Measurements from ENCODE around the gene RAPGEF4. TPM values are rescaled to one million over a fixed set of nuclear protein-coding genes. Genes with fewer than 3 reads are reported as not detected.

The RAPGEF4 gene
- total RNA-seq, 2 donors from 2014 or later = 1.4 to 2.2 TPM

GRCh38 chr2:172943539-172943938 lies 207.9 kb downstream of the RAPGEF4 start:
- H3K27me3 Mint-ChIP-seq = peaks cover 23% of the 10 kb centered on the region
- peak; percentile 23 for ATAC-seq (replicated peaks)
- no peaks in the 10 kb centered on the region for H3K36me3 Mint-ChIP-seq (ENCODE audit: low read depth)
- no peaks in the 10 kb centered on the region for H3K4me1 Mint-ChIP-seq
- no peaks in the 10 kb centered on the region for H3K9me3 Mint-ChIP-seq
- H3K27ac Mint-ChIP-seq = no peak overlapping the region
- H3K4me3 Mint-ChIP-seq = no peak overlapping the region

GRCh38 chr2:172944022-172944793 lies 208.6 kb downstream of the RAPGEF4 start:
- no peak overlapping the region for H3K4me3 Mint-ChIP-seq
- peaks cover 23% of the 10 kb centered on the region for H3K27me3 Mint-ChIP-seq
- no peaks in the 10 kb centered on the region for H3K4me1 Mint-ChIP-seq
- ATAC-seq (replicated peaks) = no peak
- no peaks in the 10 kb centered on the region for H3K9me3 Mint-ChIP-seq
- no peak overlapping the region for H3K27ac Mint-ChIP-seq
- H3K36me3 Mint-ChIP-seq (ENCODE audit: low read depth) = no peaks in the 10 kb centered on the region

DNA sequence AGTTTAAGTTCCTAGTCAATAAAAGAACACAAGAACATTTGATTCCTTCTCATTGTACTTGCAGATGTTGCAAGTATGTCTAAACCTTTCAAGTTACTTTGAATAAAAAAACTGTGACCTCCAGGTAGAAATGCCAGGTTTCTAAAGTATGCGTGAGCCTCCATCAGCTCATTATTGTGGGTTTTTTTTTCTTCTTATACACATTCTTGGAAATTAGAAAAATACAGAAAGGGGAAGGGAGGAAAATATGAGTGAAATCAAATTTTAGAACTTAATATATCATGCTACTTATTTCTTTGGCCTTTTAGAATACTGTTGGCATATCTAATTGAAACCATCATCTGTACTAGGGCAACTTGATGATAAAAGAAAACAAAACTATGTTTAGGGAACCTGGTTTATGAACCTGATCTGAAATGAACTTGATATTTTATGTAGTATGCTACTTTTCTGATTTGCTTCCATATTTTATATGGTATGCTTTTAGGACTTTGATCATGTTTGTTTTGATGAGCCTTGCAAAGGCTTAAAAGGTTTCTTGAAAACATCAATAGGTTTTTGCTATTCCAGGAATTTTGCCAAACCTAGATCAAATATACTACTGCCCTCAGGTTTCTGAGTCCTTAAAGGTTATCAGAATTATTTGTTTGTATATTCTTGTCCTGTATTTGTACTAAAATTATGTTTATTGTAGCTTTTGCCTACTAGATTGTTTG lies 209.3 kb downstream of the RAPGEF4 start:
- no peak overlapping the region for H3K27ac Mint-ChIP-seq

DNA sequence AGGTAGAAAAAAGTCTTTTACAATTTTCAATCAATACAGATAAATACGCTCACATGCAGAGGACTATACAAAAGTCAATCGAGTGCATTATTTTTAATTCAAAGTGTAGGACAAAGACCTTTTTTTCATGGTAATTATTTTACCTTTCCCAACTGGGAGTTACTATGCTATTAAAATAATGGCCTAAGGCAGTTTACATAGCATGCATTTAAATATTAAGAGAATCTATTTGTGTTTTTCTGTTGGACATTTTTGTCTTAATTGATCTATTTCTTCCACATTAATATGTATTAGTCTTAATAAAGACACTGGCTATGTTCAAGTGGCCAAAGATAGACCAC lies 209.8 kb downstream of the RAPGEF4 start:
- no peak overlapping the region for H3K4me3 Mint-ChIP-seq
- no peak for ATAC-seq (replicated peaks)
- H3K9me3 Mint-ChIP-seq = no peaks in the 10 kb centered on the region
- H3K27me3 Mint-ChIP-seq = peaks cover 19% of the 10 kb centered on the region
- no peak overlapping the region for H3K27ac Mint-ChIP-seq
- no peaks in the 10 kb centered on the region for H3K36me3 Mint-ChIP-seq (ENCODE audit: low read depth)
- no peaks in the 10 kb centered on the region for H3K4me1 Mint-ChIP-seq

More for the DNA sequence above, 209.3 kb downstream of the RAPGEF4 start:
- Mint-ChIP-seq H3K36me3 (ENCODE audit: low read depth) (no peaks in the 10 kb centered on the region), H3K4me1 (no peaks in the 10 kb centered on the region), H3K27me3 (peaks cover 23% of the 10 kb centered on the region), H3K9me3 (no peaks in the 10 kb centered on the region), H3K4me3 (no peak overlapping the region)
- no peak for ATAC-seq (replicated peaks)

- H3K4me1 Mint-ChIP-seq = no peaks in the 10 kb centered on the region
These were observed 212.0 kb downstream of the RAPGEF4 start for GRCh38 chr2:172947461-172948153.

GRCh38 chr2:172949522-172949921 lies 213.9 kb downstream of the RAPGEF4 start:
- peaks cover 20% of the 10 kb centered on the region for H3K27me3 Mint-ChIP-seq
- H3K27ac Mint-ChIP-seq = no peak overlapping the region
- H3K9me3 Mint-ChIP-seq = no peaks in the 10 kb centered on the region
- H3K4me3 Mint-ChIP-seq = no peak overlapping the region
- no peaks in the 10 kb centered on the region for H3K36me3 Mint-ChIP-seq (ENCODE audit: low read depth)
- ATAC-seq (replicated peaks) = no peak
- H3K4me1 Mint-ChIP-seq = no peaks in the 10 kb centered on the region

More at GRCh38 chr2:172947461-172948153, 212.0 kb downstream of the RAPGEF4 start:
- Mint-ChIP-seq H3K4me3 (no peak overlapping the region), H3K27me3 (peaks cover 25% of the 10 kb centered on the region), H3K27ac (no peak overlapping the region), H3K36me3 (ENCODE audit: low read depth) (no peaks in the 10 kb centered on the region), H3K9me3 (no peaks in the 10 kb centered on the region)
- ATAC-seq (replicated peaks) = no peak

DNA sequence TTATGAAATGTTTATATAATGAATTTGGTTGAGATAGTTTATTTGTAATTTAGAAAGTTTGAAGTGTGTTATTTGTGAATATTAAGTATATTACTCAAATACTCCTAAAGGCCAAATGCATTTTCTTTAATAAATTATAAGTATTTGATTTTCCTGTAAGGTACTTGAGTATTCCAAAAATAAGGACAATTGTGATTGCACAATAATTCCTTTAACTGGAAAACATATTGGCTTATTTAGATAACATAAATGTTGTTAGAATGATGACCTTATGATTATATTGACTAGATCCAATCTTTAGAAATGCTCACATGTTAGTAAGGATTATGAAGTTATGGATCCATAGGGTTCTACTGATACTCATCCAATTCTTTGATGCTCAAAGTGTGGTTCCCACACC lies 214.9 kb downstream of the RAPGEF4 start:
- ATAC-seq (replicated peaks) = no peak
- Mint-ChIP-seq H3K4me1 (no peaks in the 10 kb centered on the region), H3K27ac (no peak overlapping the region), H3K4me3 (no peak overlapping the region), H3K27me3 (peaks cover 16% of the 10 kb centered on the region), H3K9me3 (no peaks in the 10 kb centered on the region), H3K36me3 (ENCODE audit: low read depth) (no peaks in the 10 kb centered on the region)

- Mint-ChIP-seq H3K9me3 (no peaks in the 10 kb centered on the region), H3K4me3 (no peak overlapping the region), H3K36me3 (ENCODE audit: low read depth) (no peaks in the 10 kb centered on the region), H3K27me3 (peaks cover 17% of the 10 kb centered on the region), H3K27ac (no peak overlapping the region), H3K4me1 (no peaks in the 10 kb centered on the region)
- ATAC-seq (replicated peaks) = no peak
These were observed 215.9 kb downstream of the RAPGEF4 start for GRCh38 chr2:172951554-172951953.

- Mint-ChIP-seq H3K4me3 (no peak overlapping the region), H3K36me3 (ENCODE audit: low read depth) (no peaks in the 10 kb centered on the region), H3K27ac (no peak overlapping the region), H3K4me1 (no peaks in the 10 kb centered on the region), H3K9me3 (no peaks in the 10 kb centered on the region), H3K27me3 (peaks cover 14% of the 10 kb centered on the region)
- no peak for ATAC-seq (replicated peaks)
These were observed 217.8 kb downstream of the RAPGEF4 start for GRCh38 chr2:172953411-172953810.

- no peak overlapping the region for H3K4me3 Mint-ChIP-seq
- H3K27ac Mint-ChIP-seq = no peak overlapping the region
- H3K4me1 Mint-ChIP-seq = no peaks in the 10 kb centered on the region
- H3K27me3 Mint-ChIP-seq = peaks cover 15% of the 10 kb centered on the region
- no peaks in the 10 kb centered on the region for H3K36me3 Mint-ChIP-seq (ENCODE audit: low read depth)
- ATAC-seq (replicated peaks) = no peak
- no peaks in the 10 kb centered on the region for H3K9me3 Mint-ChIP-seq
These were observed 218.6 kb downstream of the RAPGEF4 start for GRCh38 chr2:172953970-172954852.

DNA sequence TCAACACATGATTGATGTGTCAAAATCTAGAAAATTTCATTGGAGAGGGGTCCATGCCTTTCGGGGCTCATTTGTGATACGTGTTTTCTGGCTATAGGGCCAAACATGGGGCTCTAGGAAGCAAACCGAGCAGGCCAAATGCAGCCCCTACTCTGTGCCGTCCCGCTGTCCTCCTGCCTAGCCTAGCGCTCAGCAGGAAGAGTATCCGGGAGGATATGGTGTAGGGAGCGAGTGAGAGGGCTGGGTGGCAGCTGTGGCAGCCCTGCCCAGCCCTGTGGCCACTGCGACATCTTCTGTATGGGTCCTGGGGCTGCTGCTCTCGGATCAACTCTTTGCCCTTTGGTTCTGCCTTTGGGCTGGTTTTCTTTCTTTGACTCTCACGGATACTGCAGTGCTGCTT lies 219.9 kb downstream of the RAPGEF4 start:
- Mint-ChIP-seq H3K36me3 (ENCODE audit: low read depth) (no peaks in the 10 kb centered on the region), H3K4me3 (no peak overlapping the region), H3K4me1 (no peaks in the 10 kb centered on the region), H3K9me3 (no peaks in the 10 kb centered on the region), H3K27ac (no peak overlapping the region), H3K27me3 (peaks cover 15% of the 10 kb centered on the region)
- no peak for ATAC-seq (replicated peaks)

- peaks cover 7% of the 10 kb centered on the region for H3K27me3 Mint-ChIP-seq
- H3K36me3 Mint-ChIP-seq (ENCODE audit: low read depth) = no peaks in the 10 kb centered on the region
- no peak for ATAC-seq (replicated peaks)
- H3K27ac Mint-ChIP-seq = no peak overlapping the region
- H3K4me1 Mint-ChIP-seq = peaks cover 2% of the 10 kb centered on the region
- H3K9me3 Mint-ChIP-seq = no peaks in the 10 kb centered on the region
- H3K4me3 Mint-ChIP-seq = no peak overlapping the region
These were observed 222.1 kb downstream of the RAPGEF4 start for GRCh38 chr2:172957734-172958133.

DNA sequence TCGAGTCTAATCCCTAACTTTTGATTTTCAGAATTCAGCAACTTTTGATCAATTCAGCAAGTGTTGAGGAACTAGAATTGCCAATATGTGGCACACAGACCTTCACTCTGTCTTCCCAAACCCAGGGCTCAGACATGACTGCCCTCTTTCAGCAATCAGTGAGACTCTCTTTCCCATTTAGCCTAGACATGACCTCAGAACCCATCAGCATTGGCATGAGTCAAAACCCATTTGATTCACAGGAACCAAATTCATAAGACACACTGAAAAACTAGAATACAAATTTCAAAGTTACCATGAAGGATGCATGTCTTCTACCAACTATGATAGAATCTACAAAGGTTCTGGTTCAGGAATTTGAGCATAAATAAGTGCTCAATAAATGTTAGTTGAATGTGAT lies 226.4 kb downstream of the RAPGEF4 start:
- Mint-ChIP-seq H3K36me3 (ENCODE audit: low read depth) (no peaks in the 10 kb centered on the region), H3K27ac (no peak overlapping the region), H3K27me3 (peaks cover 8% of the 10 kb centered on the region), H3K4me3 (no peak overlapping the region), H3K9me3 (no peaks in the 10 kb centered on the region), H3K4me1 (peaks cover 6% of the 10 kb centered on the region)
- peak; percentile 54 for ATAC-seq (replicated peaks)

GRCh38 chr2:172962824-172963223 lies 227.2 kb downstream of the RAPGEF4 start:
- Mint-ChIP-seq H3K9me3 (no peaks in the 10 kb centered on the region), H3K36me3 (ENCODE audit: low read depth) (no peaks in the 10 kb centered on the region), H3K4me3 (no peak overlapping the region), H3K4me1 (peaks cover 6% of the 10 kb centered on the region), H3K27me3 (peaks cover 8% of the 10 kb centered on the region), H3K27ac (peak overlapping the region; percentile 14)
- ATAC-seq (replicated peaks) = peak; percentile 85
